ENCODE data around the gene IL5RA.

DNA sequence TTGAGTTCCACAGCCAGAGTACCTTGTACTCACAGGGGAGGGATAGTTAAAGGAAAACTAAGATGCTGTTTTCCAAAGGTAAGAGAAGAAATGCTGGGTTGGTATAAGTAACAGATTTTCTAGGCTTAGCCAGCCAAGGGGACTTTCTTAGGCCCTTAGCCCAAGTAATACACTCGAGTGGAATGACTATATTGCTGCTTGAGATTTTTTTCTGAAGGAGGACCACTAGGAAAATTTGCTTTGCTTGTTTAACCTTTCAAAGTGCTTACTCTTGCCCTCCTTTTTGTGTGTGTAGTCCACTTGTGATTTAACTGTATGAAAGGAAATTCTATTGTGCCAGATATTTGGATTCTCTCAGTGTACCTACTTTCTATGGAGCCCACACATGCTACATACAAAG, 50.5 kb downstream of the IL5RA start:
- TF ChIP-seq, protein P1, sequence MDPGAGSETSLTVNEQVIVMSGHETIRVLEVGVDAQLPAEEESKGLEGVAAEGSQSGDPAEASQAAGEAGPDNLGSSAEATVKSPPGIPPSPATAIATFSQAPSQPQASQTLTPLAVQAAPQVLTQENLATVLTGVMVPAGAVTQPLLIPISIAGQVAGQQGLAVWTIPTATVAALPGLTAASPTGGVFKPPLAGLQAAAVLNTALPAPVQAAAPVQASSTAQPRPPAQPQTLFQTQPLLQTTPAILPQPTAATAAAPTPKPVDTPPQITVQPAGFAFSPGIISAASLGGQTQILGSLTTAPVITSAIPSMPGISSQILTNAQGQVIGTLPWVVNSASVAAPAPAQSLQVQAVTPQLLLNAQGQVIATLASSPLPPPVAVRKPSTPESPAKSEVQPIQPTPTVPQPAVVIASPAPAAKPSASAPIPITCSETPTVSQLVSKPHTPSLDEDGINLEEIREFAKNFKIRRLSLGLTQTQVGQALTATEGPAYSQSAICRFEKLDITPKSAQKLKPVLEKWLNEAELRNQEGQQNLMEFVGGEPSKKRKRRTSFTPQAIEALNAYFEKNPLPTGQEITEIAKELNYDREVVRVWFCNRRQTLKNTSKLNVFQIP (CRISPR knock-in tag; IDR thresholded peaks at IDR 0.05; ENCODE audit: borderline replicate concordance, low read depth): no peak
- no peak for TF ChIP-seq ZNF565 (CRISPR knock-in tag; conservative IDR thresholded peaks at IDR 0.05; ENCODE audit: low read depth)
- no peak for TF ChIP-seq ZFP3 (CRISPR knock-in tag; IDR thresholded peaks at IDR 0.05)
- TF ChIP-seq ZC3H10 (CRISPR knock-in tag; IDR thresholded peaks at IDR 0.05): no peak
- TF ChIP-seq GLIS3 (CRISPR knock-in tag; IDR thresholded peaks at IDR 0.05): no peak
- TF ChIP-seq OSR1 (CRISPR knock-in tag; IDR thresholded peaks at IDR 0.05): no peak
- no peak for TF ChIP-seq BACH2 (CRISPR knock-in tag; IDR thresholded peaks at IDR 0.05; ENCODE audit: borderline replicate concordance)
- TF ChIP-seq, protein P2, sequence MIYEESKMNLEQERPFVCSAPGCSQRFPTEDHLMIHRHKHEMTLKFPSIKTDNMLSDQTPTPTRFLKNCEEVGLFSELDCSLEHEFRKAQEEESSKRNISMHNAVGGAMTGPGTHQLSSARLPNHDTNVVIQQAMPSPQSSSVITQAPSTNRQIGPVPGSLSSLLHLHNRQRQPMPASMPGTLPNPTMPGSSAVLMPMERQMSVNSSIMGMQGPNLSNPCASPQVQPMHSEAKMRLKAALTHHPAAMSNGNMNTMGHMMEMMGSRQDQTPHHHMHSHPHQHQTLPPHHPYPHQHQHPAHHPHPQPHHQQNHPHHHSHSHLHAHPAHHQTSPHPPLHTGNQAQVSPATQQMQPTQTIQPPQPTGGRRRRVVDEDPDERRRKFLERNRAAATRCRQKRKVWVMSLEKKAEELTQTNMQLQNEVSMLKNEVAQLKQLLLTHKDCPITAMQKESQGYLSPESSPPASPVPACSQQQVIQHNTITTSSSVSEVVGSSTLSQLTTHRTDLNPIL (CRISPR knock-in tag; IDR thresholded peaks at IDR 0.05; ENCODE audit: low read depth): no peak
- TF ChIP-seq ZNF8 (CRISPR knock-in tag; IDR thresholded peaks at IDR 0.05): no peak
- TF ChIP-seq, protein P3, sequence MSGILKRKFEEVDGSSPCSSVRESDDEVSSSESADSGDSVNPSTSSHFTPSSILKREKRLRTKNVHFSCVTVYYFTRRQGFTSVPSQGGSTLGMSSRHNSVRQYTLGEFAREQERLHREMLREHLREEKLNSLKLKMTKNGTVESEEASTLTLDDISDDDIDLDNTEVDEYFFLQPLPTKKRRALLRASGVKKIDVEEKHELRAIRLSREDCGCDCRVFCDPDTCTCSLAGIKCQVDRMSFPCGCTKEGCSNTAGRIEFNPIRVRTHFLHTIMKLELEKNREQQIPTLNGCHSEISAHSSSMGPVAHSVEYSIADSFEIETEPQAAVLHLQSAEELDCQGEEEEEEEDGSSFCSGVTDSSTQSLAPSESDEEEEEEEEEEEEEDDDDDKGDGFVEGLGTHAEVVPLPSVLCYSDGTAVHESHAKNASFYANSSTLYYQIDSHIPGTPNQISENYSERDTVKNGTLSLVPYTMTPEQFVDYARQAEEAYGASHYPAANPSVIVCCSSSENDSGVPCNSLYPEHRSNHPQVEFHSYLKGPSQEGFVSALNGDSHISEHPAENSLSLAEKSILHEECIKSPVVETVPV (CRISPR knock-in tag; IDR thresholded peaks at IDR 0.05): no peak
- TF ChIP-seq, protein P4, sequence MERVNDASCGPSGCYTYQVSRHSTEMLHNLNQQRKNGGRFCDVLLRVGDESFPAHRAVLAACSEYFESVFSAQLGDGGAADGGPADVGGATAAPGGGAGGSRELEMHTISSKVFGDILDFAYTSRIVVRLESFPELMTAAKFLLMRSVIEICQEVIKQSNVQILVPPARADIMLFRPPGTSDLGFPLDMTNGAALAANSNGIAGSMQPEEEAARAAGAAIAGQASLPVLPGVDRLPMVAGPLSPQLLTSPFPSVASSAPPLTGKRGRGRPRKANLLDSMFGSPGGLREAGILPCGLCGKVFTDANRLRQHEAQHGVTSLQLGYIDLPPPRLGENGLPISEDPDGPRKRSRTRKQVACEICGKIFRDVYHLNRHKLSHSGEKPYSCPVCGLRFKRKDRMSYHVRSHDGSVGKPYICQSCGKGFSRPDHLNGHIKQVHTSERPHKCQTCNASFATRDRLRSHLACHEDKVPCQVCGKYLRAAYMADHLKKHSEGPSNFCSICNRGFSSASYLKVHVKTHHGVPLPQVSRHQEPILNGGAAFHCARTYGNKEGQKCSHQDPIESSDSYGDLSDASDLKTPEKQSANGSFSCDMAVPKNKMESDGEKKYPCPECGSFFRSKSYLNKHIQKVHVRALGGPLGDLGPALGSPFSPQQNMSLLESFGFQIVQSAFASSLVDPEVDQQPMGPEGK (CRISPR knock-in tag; IDR thresholded peaks at IDR 0.05; ENCODE audit: borderline replicate concordance): no peak

All from SK-N-SH treated with all-trans-retinoic acid at 6 μM for 48 hours (cell line).